Mucosa of descending colon (tissue), 3 donors: Measurements from ENCODE around the gene FRRS1. TPM values are rescaled to one million over a fixed set of nuclear protein-coding genes. Genes with fewer than 3 reads are reported as not detected.

Experiments
- ATAC-seq: fragments of 200-7000 bp; cut with Tn5 transposase; one replicate; pipeline ENCODE4 v1.9.1; 2020; ENCODE audit warnings: mild to moderate bottlenecking, moderate library complexity
- DNase-seq, 3 donors: peaks; one replicate each; pipeline ENCODE4 v3.0.0-alpha.2; 2020
- H3K36me3 ChIP-seq: fragments of 200-600 bp; one replicate; pipeline ENCODE4 v1.8.0; 2021; ENCODE audit warnings: low read depth, mild to moderate bottlenecking
- H3K4me1 ChIP-seq: fragments of 200-600 bp; one replicate; pipeline ENCODE4 v1.8.0; 2021; ENCODE audit warnings: low read depth, mild to moderate bottlenecking
- H3K4me3 ChIP-seq: fragments of 200-600 bp; one replicate; pipeline ENCODE4 v1.8.0; 2021; ENCODE audit warnings: mild to moderate bottlenecking
- H3K9me3 ChIP-seq: fragments of 200-600 bp; one replicate; pipeline ENCODE4 v1.8.0; 2021; ENCODE audit warnings: mild to moderate bottlenecking
- CTCF ChIP-seq: fragments of 200-600 bp; IDR thresholded peaks from one replicate; pipeline ENCODE4 v1.8.0; 2022; ENCODE audit warnings: antibody characterized with exemption, mild to moderate bottlenecking
- intact Hi-C, 2 donors: fragments of 100-400 bp; cut with DNase I in 1 of 2; cut with micrococcal nuclease in 1 of 2; formaldehyde crosslinking; loops; one replicate each; pipeline versions ENCODE4 v1.11.0 to v1.11.1; 2022; cut with DNase I, micrococcal nuclease
- total RNA-seq, 3 donors: library from RNA; stranded (reverse); fragmentation: NEBNext Ultra II Directional in 2 of 3; extraction: Animal tissue kit (Norgen Biotek cat#: 25700) in 2 of 3; gene quantifications; one replicate each; pipeline versions ENCODE4 v1.2.1 to v1.2.4, GENCODE V29; 2021 to 2023
- donor health status: DM: no; HTN: no; CAD: no; lungs with moderate emphysema.
- donor health status: DM: no; HTN: no; CAD: no.
- donor health status: DM: no; HTN: yes; CAD: no.

The FRRS1 gene
- total RNA-seq, 3 donors from 2014 or later, result 8.4 to 38.0 (median 17.6) TPM

GRCh38 chr1:99669821-99670220 lies 96.6 kb downstream of the FRRS1 start:
- no peak for TF ChIP-seq CTCF
- ATAC-seq (no peak), DNase-seq (no peak)
- Histone ChIP-seq H3K9me3 (no peaks in the 10 kb centered on the region), H3K4me1 (no peaks in the 10 kb centered on the region), H3K36me3 (no peaks in the 10 kb centered on the region), H3K4me3 (no peak overlapping the region)
- intact Hi-C loops, result no loop called here

- Histone ChIP-seq H3K4me3 (no peak overlapping the region), H3K4me1 (no peaks in the 10 kb centered on the region), H3K9me3 (no peaks in the 10 kb centered on the region), H3K36me3 (no peaks in the 10 kb centered on the region)
- DNase-seq (no peak), ATAC-seq (no peak)
- TF ChIP-seq CTCF, result no peak
- intact Hi-C loops, result no loop called here
Measured at GRCh38 chr1:99669376-99669775, 97.1 kb downstream of the FRRS1 start.

GRCh38 chr1:99665212-99665611 lies 101.2 kb downstream of the FRRS1 start:
- ATAC-seq (no peak), DNase-seq (no peak)
- TF ChIP-seq CTCF, result no peak
- Histone ChIP-seq H3K4me1 (no peaks in the 10 kb centered on the region), H3K4me3 (no peak overlapping the region), H3K9me3 (no peaks in the 10 kb centered on the region), H3K36me3 (no peaks in the 10 kb centered on the region)
- intact Hi-C loops, result no loop called here

GRCh38 chr1:99663501-99663900 lies 102.9 kb downstream of the FRRS1 start:
- DNase-seq, result no peak
- no peak for TF ChIP-seq CTCF
- Histone ChIP-seq H3K9me3 (no peaks in the 10 kb centered on the region), H3K36me3 (no peaks in the 10 kb centered on the region), H3K4me1 (no peaks in the 10 kb centered on the region), H3K4me3 (no peak overlapping the region)
- no peak for ATAC-seq
- intact Hi-C loops, result no loop called here

- peak; percentile 65 for ATAC-seq
- peak in 1 of 3 donors; percentile 9 for DNase-seq
- no peaks in the 10 kb centered on the region for H3K36me3 ChIP-seq
- no peak overlapping the region for H3K4me3 ChIP-seq
- H3K9me3 ChIP-seq, result no peaks in the 10 kb centered on the region
- TF ChIP-seq CTCF, result no peak
- no peaks in the 10 kb centered on the region for H3K4me1 ChIP-seq
- intact Hi-C loops, result no loop called here
Measured at GRCh38 chr1:99662539-99663080, 103.8 kb downstream of the FRRS1 start.

- Histone ChIP-seq H3K36me3 (no peaks in the 10 kb centered on the region), H3K4me1 (no peaks in the 10 kb centered on the region), H3K9me3 (no peaks in the 10 kb centered on the region), H3K4me3 (no peak overlapping the region)
- DNase-seq, result no peak
- TF ChIP-seq CTCF, result no peak
- no peak for ATAC-seq
- intact Hi-C loops, result no loop called here
Measured at GRCh38 chr1:99661780-99662179, 104.7 kb downstream of the FRRS1 start.
